Measurements from ENCODE around the gene PBX4. TPM values are rescaled to one million over a fixed set of nuclear protein-coding genes. Genes with fewer than 3 reads are reported as not detected.

Gene PBX4
- total RNA-seq, 1 experiment from 2014 or later = 0.30 TPM

GRCh38 chr19:19534556-19535265, 83.8 kb downstream of the PBX4 start:
- BruUV-seq (replicated peaks) = no TSS peak
- ChIA-PET CTCF (interaction anchor here (0.7 to 8.1 kb wide), 4 partner anchors 18 to 110 kb away, joined by 3 to 107 read pairs (median 6); partner anchors contain the start of gene GMIP), POLR2A (interaction anchor here (0.5 kb wide), 1 partner anchor 180 kb away, joined by 3 read pairs; no protein-coding TSS in a partner anchor)
- H3K36me3 Mint-ChIP-seq (ENCODE audit: insufficient read depth, unreplicated experiment) = peaks cover 10% of the 10 kb centered on the region
- TF ChIP-seq, protein P1, sequence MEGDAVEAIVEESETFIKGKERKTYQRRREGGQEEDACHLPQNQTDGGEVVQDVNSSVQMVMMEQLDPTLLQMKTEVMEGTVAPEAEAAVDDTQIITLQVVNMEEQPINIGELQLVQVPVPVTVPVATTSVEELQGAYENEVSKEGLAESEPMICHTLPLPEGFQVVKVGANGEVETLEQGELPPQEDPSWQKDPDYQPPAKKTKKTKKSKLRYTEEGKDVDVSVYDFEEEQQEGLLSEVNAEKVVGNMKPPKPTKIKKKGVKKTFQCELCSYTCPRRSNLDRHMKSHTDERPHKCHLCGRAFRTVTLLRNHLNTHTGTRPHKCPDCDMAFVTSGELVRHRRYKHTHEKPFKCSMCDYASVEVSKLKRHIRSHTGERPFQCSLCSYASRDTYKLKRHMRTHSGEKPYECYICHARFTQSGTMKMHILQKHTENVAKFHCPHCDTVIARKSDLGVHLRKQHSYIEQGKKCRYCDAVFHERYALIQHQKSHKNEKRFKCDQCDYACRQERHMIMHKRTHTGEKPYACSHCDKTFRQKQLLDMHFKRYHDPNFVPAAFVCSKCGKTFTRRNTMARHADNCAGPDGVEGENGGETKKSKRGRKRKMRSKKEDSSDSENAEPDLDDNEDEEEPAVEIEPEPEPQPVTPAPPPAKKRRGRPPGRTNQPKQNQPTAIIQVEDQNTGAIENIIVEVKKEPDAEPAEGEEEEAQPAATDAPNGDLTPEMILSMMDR (IDR thresholded peaks at IDR 0.05; ENCODE audit: unreplicated experiment) = no peak
- H3K4me1 Mint-ChIP-seq (ENCODE audit: insufficient read depth, unreplicated experiment) = peaks cover 7% of the 10 kb centered on the region
- no peaks in the 10 kb centered on the region for H3K27me3 Mint-ChIP-seq (ENCODE audit: insufficient read depth, unreplicated experiment)
- intact Hi-C loops (cut with micrococcal nuclease) = loop anchor here (5.0 kb wide), 1 partner anchor 423 kb away; no protein-coding TSS in a partner anchor
- DNase-seq (ENCODE audit: unreplicated experiment) = no peak
- no peaks in the 10 kb centered on the region for H3K9me3 Mint-ChIP-seq (ENCODE audit: unreplicated experiment)
- H3K4me3 Mint-ChIP-seq (ENCODE audit: unreplicated experiment) = no peak overlapping the region
- no peak overlapping the region for H3K27ac Mint-ChIP-seq (ENCODE audit: low read depth, unreplicated experiment)

DNA sequence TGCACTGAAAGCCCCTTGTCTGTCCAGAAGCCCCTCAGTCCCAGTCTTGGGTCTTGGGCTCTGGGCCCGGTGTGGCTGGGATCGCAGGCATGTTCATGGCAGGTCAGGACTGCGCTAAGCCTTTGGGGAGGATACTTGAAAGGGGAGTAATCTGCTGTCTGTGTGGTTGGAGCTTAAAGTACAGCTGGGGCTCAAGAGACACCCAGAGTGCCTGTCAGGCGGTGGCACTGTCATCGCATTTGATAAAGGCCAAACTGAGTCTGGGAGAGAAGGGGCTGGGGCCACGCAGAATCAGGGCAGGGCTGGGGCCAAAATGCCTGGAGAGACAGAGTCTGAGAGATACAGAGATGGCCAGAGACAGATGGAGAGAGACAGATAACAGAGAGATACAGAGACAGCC, 84.6 kb downstream of the PBX4 start:
- no peak overlapping the region for H3K4me3 Mint-ChIP-seq (ENCODE audit: unreplicated experiment)
- BruUV-seq (replicated peaks) = TSS peak; percentile 11
- H3K36me3 Mint-ChIP-seq (ENCODE audit: insufficient read depth, unreplicated experiment) = peaks cover 19% of the 10 kb centered on the region
- no peaks in the 10 kb centered on the region for H3K9me3 Mint-ChIP-seq (ENCODE audit: unreplicated experiment)
- ChIA-PET POLR2A (interaction anchor here (0.6 kb wide), 1 partner anchor 431 kb away, joined by 3 read pairs; no protein-coding TSS in a partner anchor), CTCF (interaction anchor here (1.7 to 8.1 kb wide), 3 partner anchors 70 to 116 kb away, joined by 4 to 107 read pairs (median 55); partner anchors contain the start of gene GMIP)
- TF ChIP-seq, protein P1 (IDR thresholded peaks at IDR 0.05; ENCODE audit: unreplicated experiment) = no peak
- no peak overlapping the region for H3K27ac Mint-ChIP-seq (ENCODE audit: low read depth, unreplicated experiment)
- intact Hi-C loops (cut with micrococcal nuclease) = loop anchor here (5.0 kb wide), 1 partner anchor 423 kb away; no protein-coding TSS in a partner anchor
- H3K27me3 Mint-ChIP-seq (ENCODE audit: insufficient read depth, unreplicated experiment) = no peaks in the 10 kb centered on the region
- no peak for DNase-seq (ENCODE audit: unreplicated experiment)
- H3K4me1 Mint-ChIP-seq (ENCODE audit: insufficient read depth, unreplicated experiment) = peaks cover 11% of the 10 kb centered on the region

GRCh38 chr19:19532806-19533701, 85.4 kb downstream of the PBX4 start:
- TF ChIP-seq, protein P1 (IDR thresholded peaks at IDR 0.05; ENCODE audit: unreplicated experiment) = no peak
- no peak overlapping the region for H3K27ac Mint-ChIP-seq (ENCODE audit: low read depth, unreplicated experiment)
- intact Hi-C loops (cut with micrococcal nuclease) = loop anchor here (1.0 to 5.0 kb wide), 2 partner anchors 111 to 424 kb away; no protein-coding TSS in a partner anchor
- DNase-seq (ENCODE audit: unreplicated experiment) = no peak
- peaks cover 11% of the 10 kb centered on the region for H3K4me1 Mint-ChIP-seq (ENCODE audit: insufficient read depth, unreplicated experiment)
- H3K27me3 Mint-ChIP-seq (ENCODE audit: insufficient read depth, unreplicated experiment) = no peaks in the 10 kb centered on the region
- CTCF ChIA-PET = interaction anchor here (0.6 to 8.1 kb wide), 44 partner anchors 11 to 743 kb away, joined by 3 to 107 read pairs (median 6); partner anchors contain the start of genes ATP13A1, GMIP, LPAR2 and NDUFA13
- peaks cover 26% of the 10 kb centered on the region for H3K36me3 Mint-ChIP-seq (ENCODE audit: insufficient read depth, unreplicated experiment)
- no peak overlapping the region for H3K4me3 Mint-ChIP-seq (ENCODE audit: unreplicated experiment)
- POLR2A ChIA-PET = interaction anchor here (0.6 to 2.4 kb wide), 9 partner anchors 17 to 431 kb away, joined by 3 to 10 read pairs (median 3); partner anchors contain the start of genes NDUFA13 and TSSK6
- no peaks in the 10 kb centered on the region for H3K9me3 Mint-ChIP-seq (ENCODE audit: unreplicated experiment)
- BruUV-seq (replicated peaks) = no TSS peak
